Mesenchymal stem cell (in vitro differentiated cells and primary cell): ENCODE measurements around the gene SCAPER.
A peak's percentile ranks its signal among the peaks of the same experiment; 100 is the strongest.
"Not testable (repeated sequence)": the region's sequence is repeated elsewhere in the genome, so short reads cannot be mapped to it uniquely, and the experiment has no call there.

Experiments used
- DNase-seq: peaks from one replicate; pipeline ENCODE4 v3.0.0-alpha.2; 2013
- H2AFZ ChIP-seq: one replicate; pipeline ENCODE4 v1.6.1; 2013; ENCODE audit warnings: low read depth, mild to moderate bottlenecking, control low read depth, inconsistent platforms, low read length, moderate library complexity
- H2AK5ac ChIP-seq: 2 replicates; pipeline ENCODE4 v1.6.1; 2013; ENCODE audit warnings: low read length, moderate library complexity, mild to moderate bottlenecking, inconsistent platforms; ENCODE audit not compliant: severe bottlenecking
- H2BK120ac ChIP-seq: one replicate; pipeline ENCODE4 v1.6.1; 2013; ENCODE audit warnings: low read depth, mild to moderate bottlenecking, inconsistent platforms, low read length, moderate library complexity
- H2BK12ac ChIP-seq, 2 experiments: one replicate each; pipeline ENCODE4 v1.6.1; 2013; ENCODE audit warnings: inconsistent platforms in 2 of 2, low read length in 2 of 2, mild to moderate bottlenecking in 2 of 2, moderate library complexity in 2 of 2, control low read depth in 1 of 2
- H2BK15ac ChIP-seq: one replicate; pipeline ENCODE4 v1.6.1; 2013; ENCODE audit warnings: mild to moderate bottlenecking, low read depth, inconsistent platforms; ENCODE audit not compliant: poor library complexity, severe bottlenecking
- H2BK5ac ChIP-seq: 2 replicates; pipeline ENCODE4 v1.6.1; 2013; ENCODE audit warnings: low read depth, mild to moderate bottlenecking, low read length, control low read depth, inconsistent platforms; ENCODE audit not compliant: poor library complexity, severe bottlenecking
- H3K14ac ChIP-seq, 2 experiments: one replicate each; pipeline ENCODE4 v1.6.1; 2013; ENCODE audit warnings: inconsistent platforms in 2 of 2, low read length in 2 of 2, control low read depth in 1 of 2, mild to moderate bottlenecking in 1 of 2, moderate library complexity in 1 of 2
- H3K18ac ChIP-seq, 2 experiments: one replicate each; pipeline ENCODE4 v1.6.1; 2013; ENCODE audit warnings: inconsistent platforms in 2 of 2, low read length in 2 of 2, control low read depth in 1 of 2, low read depth in 1 of 2, mild to moderate bottlenecking in 1 of 2
- H3K23ac ChIP-seq, 2 experiments: one replicate each; pipeline ENCODE4 v1.6.1; 2013; ENCODE audit warnings: inconsistent platforms in 2 of 2, low read length in 2 of 2, mild to moderate bottlenecking in 2 of 2, moderate library complexity in 2 of 2, control low read depth in 1 of 2
- H3K27ac ChIP-seq: 2 replicates; pipeline ENCODE4 v1.5.1; 2013; ENCODE audit warnings: mild to moderate bottlenecking, moderate library complexity, low read length, control low read depth, inconsistent platforms; ENCODE audit not compliant: poor library complexity, severe bottlenecking
- H3K27me3 ChIP-seq, 2 experiments: 2 replicates each; pipeline versions ENCODE4 v1.6.1 to v1.7.0; 2013; ENCODE audit warnings: low read length in 2 of 2, mild to moderate bottlenecking in 2 of 2, moderate library complexity in 2 of 2, control low read depth in 1 of 2, inconsistent platforms in 1 of 2; ENCODE audit not compliant: control insufficient read depth in 1 of 2, insufficient read depth in 1 of 2
- H3K36me3 ChIP-seq, 2 experiments: 2 replicates each; pipeline versions ENCODE4 v1.6.1 to v1.7.0; 2013; ENCODE audit warnings: low read length in 2 of 2, control low read depth in 1 of 2, inconsistent platforms in 1 of 2, low read depth in 1 of 2, mild to moderate bottlenecking in 1 of 2; ENCODE audit not compliant: insufficient read depth in 2 of 2, control insufficient read depth in 1 of 2
- H3K4ac ChIP-seq, 2 experiments: one replicate each; pipeline ENCODE4 v1.6.1; 2013; ENCODE audit warnings: inconsistent platforms in 2 of 2, low read length in 2 of 2, mild to moderate bottlenecking in 2 of 2, moderate library complexity in 2 of 2, control low read depth in 1 of 2, low read depth in 1 of 2
- H3K4me1 ChIP-seq: 2 replicates; pipeline ENCODE4 v1.6.1; 2013; ENCODE audit warnings: low read depth, low read length, control low read depth; ENCODE audit not compliant: control insufficient read depth, insufficient read depth
- H3K4me2 ChIP-seq: 2 replicates; pipeline ENCODE4 v1.6.1; 2013; ENCODE audit warnings: low read length, mild to moderate bottlenecking, inconsistent platforms; ENCODE audit not compliant: poor library complexity, severe bottlenecking
- H3K4me3 ChIP-seq, 2 experiments: 2 replicates each; pipeline versions ENCODE4 v1.5.1 to v1.7.0; 2013; ENCODE audit warnings: low read length in 2 of 2, mild to moderate bottlenecking in 2 of 2, control low read depth in 1 of 2, low read depth in 1 of 2; ENCODE audit not compliant: insufficient read depth in 1 of 2
- H3K79me1 ChIP-seq: replicated peaks from 2 replicates; pipeline ENCODE4 v1.6.1; 2013; ENCODE audit warnings: mild to moderate bottlenecking, control low read depth, low read length, inconsistent platforms; ENCODE audit not compliant: poor library complexity, severe bottlenecking
- H3K9ac ChIP-seq: 2 replicates; pipeline ENCODE4 v1.7.0; 2013; ENCODE audit warnings: mild to moderate bottlenecking, low read length, moderate library complexity
- H3K9me3 ChIP-seq: 2 replicates; pipeline ENCODE4 v1.7.0; 2013; ENCODE audit warnings: mild to moderate bottlenecking, low read length; ENCODE audit not compliant: control insufficient read depth
- H4K8ac ChIP-seq: one replicate; pipeline ENCODE4 v1.6.1; 2013; ENCODE audit warnings: inconsistent platforms, mild to moderate bottlenecking, low read length, moderate library complexity
- H4K91ac ChIP-seq: one replicate; pipeline ENCODE4 v1.6.1; 2013; ENCODE audit warnings: mild to moderate bottlenecking, low read length, inconsistent platforms
- WGBS: methylation state at CpG from one replicate; pipeline ENCODE4 v1.1.7; 2013; ENCODE audit warnings: mixed read lengths; 5-methylcytosine and 5-hydroxymethylcytosine counted together

The SCAPER gene

DNA sequence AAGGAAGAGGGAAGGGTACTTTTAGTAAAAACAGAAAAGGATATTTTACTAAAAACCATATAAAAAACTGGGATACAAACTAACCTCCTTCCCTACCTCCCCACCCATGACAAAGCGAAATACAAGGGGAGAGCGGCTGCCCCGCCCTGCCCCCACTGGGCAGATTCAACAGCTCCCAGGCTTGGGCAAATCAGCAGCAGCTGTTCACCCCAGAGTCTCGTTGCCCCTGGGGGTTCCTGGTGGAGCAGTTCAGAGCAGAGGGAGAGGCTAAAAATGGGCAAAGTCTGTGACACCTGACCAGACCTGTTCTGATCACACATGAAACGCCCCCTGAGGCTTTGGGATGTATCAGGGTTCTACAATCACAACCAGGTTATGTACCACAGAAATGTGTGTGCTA lies 591.4 kb downstream of the SCAPER start:
- H3K9ac ChIP-seq = no peak overlapping the region
- no peak overlapping the region for H2BK15ac ChIP-seq
- H2BK5ac ChIP-seq = no peak overlapping the region
- H3K27me3 ChIP-seq = peaks cover 0 to 12% of the 10 kb centered on the region in 2 experiments
- no peak overlapping the region for H2AK5ac ChIP-seq
- H3K36me3 ChIP-seq = no peaks in the 10 kb centered on the region
- H3K23ac ChIP-seq = no peak overlapping the region
- H3K9me3 ChIP-seq = no peaks in the 10 kb centered on the region
- H3K4me1 ChIP-seq = peaks cover 8% of the 10 kb centered on the region
- H2AFZ ChIP-seq = no peak overlapping the region
- peak overlapping the region; percentile 3 for H4K91ac ChIP-seq
- no peak for DNase-seq
- H3K4ac ChIP-seq = no peak overlapping the region
- H2BK12ac ChIP-seq = no peak overlapping the region
- H3K14ac ChIP-seq = no peak overlapping the region
- no peak overlapping the region for H3K4me3 ChIP-seq
- peaks cover 4% of the 10 kb centered on the region for H3K79me1 ChIP-seq
- no peak overlapping the region for H4K8ac ChIP-seq
- H3K27ac ChIP-seq = no peak overlapping the region
- no peak overlapping the region for H3K4me2 ChIP-seq
- WGBS = 73% methylated on average over 3 of the region's 5 CpGs
- H2BK120ac ChIP-seq = no peak overlapping the region
- no peak overlapping the region for H3K18ac ChIP-seq

DNA sequence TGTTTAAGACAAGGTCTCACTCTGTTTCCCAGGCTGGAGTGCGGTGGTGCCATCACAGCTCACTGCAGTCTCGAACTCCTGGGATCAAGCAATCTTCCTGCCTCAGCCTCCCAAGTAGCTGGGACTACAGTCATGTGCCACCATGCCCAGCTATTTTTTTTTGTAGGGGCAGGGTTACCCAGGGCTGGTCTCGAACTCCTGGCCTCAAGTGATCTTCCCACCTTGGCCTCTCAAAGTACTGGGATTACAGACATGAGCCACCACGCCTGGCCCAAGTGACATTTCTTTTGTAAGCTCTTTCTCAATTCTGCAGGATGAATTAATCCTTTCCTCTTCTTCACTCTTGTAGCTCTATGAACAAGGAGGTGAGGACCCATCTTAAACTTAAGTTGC lies 592.0 kb downstream of the SCAPER start:
- H3K4me1 ChIP-seq, H2AK5ac ChIP-seq: not testable (repeated sequence)

DNA sequence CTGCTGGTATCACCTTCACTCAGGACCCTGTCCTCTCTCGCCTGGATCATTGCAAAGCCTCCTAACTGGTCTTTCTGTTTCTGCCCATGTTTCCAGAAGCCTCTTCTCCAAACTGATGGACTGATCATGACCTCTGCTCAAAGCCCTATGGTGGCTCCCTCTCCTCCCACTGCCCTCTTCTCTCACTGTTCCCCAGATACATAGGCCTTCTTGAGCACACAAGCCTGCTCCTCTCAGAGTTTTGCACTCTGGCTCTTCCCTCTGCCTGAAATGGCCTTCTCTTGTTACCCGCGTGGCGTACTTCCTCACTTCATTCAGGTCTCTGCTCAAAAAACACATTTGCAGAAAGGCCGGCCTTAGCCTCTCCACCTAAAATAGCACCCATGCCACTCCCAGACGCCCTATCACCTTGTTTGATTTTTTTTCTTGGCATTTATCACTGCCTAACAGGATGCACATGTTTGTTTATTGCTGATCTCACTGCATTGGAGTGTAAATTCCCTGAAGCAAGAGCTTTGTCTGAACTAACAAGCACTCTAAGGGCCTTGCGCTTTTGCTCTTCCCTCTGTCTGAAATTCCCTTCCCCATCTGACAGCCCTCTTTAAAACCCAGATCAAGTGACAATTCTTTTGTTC lies 592.5 kb downstream of the SCAPER start:
- peaks cover 0 to 12% of the 10 kb centered on the region in 2 experiments for H3K27me3 ChIP-seq

More for the DNA sequence above, 592.0 kb downstream of the SCAPER start:
- not testable (repeated sequence) for H3K79me1 ChIP-seq, H3K18ac ChIP-seq, H4K91ac ChIP-seq, H3K9me3 ChIP-seq, H2BK120ac ChIP-seq, H2BK12ac ChIP-seq, H2BK5ac ChIP-seq, H3K27ac ChIP-seq, H3K23ac ChIP-seq, DNase-seq, H3K9ac ChIP-seq, H4K8ac ChIP-seq, H3K14ac ChIP-seq, H2BK15ac ChIP-seq, H3K4me2 ChIP-seq, H3K4me3 ChIP-seq, H3K36me3 ChIP-seq, H2AFZ ChIP-seq, H3K4ac ChIP-seq
- 92% methylated on average over 4 of the region's 4 CpGs for WGBS
- peaks cover 0 to 12% of the 10 kb centered on the region in 2 experiments for H3K27me3 ChIP-seq

DNA sequence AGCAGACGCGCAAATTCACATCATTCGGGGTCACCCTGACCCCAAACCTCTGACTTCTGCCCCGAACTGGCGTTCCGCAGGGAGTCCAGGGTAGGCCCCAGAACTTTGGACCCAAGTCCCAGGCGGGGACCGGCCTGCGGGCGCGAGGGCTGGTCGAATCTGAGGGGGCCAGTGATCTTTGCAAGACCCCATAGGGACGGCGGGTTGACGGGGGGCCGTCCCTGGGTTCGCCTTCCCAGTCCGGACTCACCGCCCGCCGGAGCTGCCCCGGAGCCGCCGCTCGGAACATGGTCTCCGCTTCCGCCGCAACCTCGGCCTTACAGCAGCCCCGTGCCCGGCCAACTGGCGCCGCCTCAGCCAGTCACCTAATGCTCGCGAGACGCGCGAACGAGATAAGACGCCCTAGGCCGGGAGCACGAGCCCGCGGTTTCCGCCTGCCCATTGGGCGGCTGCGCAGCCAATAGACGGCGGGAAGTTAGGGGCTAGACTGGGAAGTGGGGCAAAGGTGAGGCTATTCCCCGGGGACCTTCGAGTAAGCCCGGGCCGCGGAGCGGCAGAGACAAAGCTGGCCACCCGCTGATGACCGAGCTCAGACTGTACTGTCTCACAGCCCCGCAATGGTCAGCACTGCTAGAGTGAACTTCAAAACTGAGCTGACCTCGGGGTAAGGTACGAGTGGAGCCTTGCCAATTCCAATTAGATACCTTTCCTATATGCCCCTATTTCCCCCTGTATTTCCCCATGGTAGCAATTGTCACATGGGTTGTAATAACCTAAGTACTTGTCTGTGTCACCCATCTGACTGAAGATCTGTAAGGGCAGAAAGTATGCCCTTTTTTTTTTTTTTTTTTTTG lies 593.8 kb downstream of the SCAPER start, which contains the start of gene ETFA:
Gene ETFA (minus strand): TSS at position 370 of the 854 bp plus-strand sequence. CDS start 81 bp downstream, at position 289.
- H2AFZ ChIP-seq = peak within 1 kb of the TSS; percentile 96
- peak within 1 kb of the TSS; percentile 82 for H4K91ac ChIP-seq
- H3K18ac ChIP-seq = peak within 1 kb of the TSS; percentile 77 to 96
- peak; percentile 97 for DNase-seq
- H2AK5ac ChIP-seq = no peak within 1 kb of the TSS
- H3K36me3 ChIP-seq = no peaks in the 10 kb centered on the region
- peak within 1 kb of the TSS in 1 of 2 experiments; percentile 66 for H3K23ac ChIP-seq
- peak within 1 kb of the TSS; percentile 77 for H2BK120ac ChIP-seq
- no peaks in the 10 kb centered on the region for H3K9me3 ChIP-seq
- peak within 1 kb of the TSS; percentile 66 for H2BK15ac ChIP-seq
- H4K8ac ChIP-seq = peak within 1 kb of the TSS; percentile 21
- H2BK5ac ChIP-seq = peak within 1 kb of the TSS; percentile 46
- H2BK12ac ChIP-seq = peak within 1 kb of the TSS; percentile 11 to 88
- H3K4me1 ChIP-seq = peaks cover 11% of the 10 kb centered on the region
- H3K4ac ChIP-seq = peak within 1 kb of the TSS; percentile 66 to 96
- under 1% methylated on average over 56 of the region's 60 CpGs for WGBS
- H3K79me1 ChIP-seq = peaks cover 5% of the 10 kb centered on the region
- H3K27ac ChIP-seq = peak within 1 kb of the TSS; percentile 64
- peak within 1 kb of the TSS; percentile 99 for H3K9ac ChIP-seq
- H3K27me3 ChIP-seq = peaks cover 0 to 3% of the 10 kb centered on the region in 2 experiments
- H3K4me2 ChIP-seq = peak within 1 kb of the TSS; percentile 88
- peak within 1 kb of the TSS; percentile 76 to 97 for H3K4me3 ChIP-seq
- H3K14ac ChIP-seq = peak within 1 kb of the TSS in 1 of 2 experiments; percentile 92

More for the DNA sequence above, 592.5 kb downstream of the SCAPER start:
- Histone ChIP-seq H3K4ac (no peak overlapping the region), H4K91ac (peak overlapping the region; percentile 52), H3K9ac (no peak overlapping the region), H3K23ac (no peak overlapping the region), H2BK15ac (peak overlapping the region; percentile 39), H2AK5ac (no peak overlapping the region), H3K79me1 (peaks cover 4% of the 10 kb centered on the region), H2AFZ (peak overlapping the region; percentile 6), H3K18ac (no peak overlapping the region), H3K14ac (no peak overlapping the region), H3K27ac (no peak overlapping the region), H3K4me1 (peaks cover 8% of the 10 kb centered on the region), H4K8ac (no peak overlapping the region), H2BK5ac (no peak overlapping the region), H3K36me3 (no peaks in the 10 kb centered on the region), H2BK12ac (no peak overlapping the region), H3K4me3 (no peak overlapping the region), H2BK120ac (no peak overlapping the region), H3K4me2 (no peak overlapping the region), H3K9me3 (no peaks in the 10 kb centered on the region)
- DNase-seq = peak; percentile 61
- WGBS = 61% methylated on average over 7 of the region's 7 CpGs
